Stimulated activated CD8-positive, alpha-beta memory T cell treated with anti-CD3 and anti-CD28 coated beads, Interleukin-7, amount 100 ng/mL, for 24 hours (primary cell): ENCODE data around the gene METTL24.

Experiments
- DNase-seq: peaks from one replicate; pipeline ENCODE4 v3.0.0-alpha.2; 2020; ENCODE audit warnings: low read depth

The METTL24 gene, protein sequence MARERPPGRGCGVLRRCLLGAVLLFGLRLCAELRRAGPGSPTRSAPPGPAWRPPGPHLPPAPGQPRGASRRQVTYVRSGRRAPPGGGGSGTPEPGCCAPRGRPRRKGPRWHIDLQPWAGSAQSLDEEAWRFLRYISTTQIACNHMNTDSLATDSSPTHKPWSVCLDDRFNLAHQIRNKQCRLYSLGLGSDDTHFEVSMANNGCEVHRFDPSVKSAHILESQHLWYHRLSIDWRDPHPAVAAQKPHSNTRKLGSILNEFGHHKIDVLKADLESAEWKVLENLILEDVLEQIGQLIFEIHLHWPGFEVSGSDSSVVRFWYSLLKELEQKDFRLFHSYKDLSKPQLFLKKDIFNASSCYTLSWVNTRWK

DNA sequence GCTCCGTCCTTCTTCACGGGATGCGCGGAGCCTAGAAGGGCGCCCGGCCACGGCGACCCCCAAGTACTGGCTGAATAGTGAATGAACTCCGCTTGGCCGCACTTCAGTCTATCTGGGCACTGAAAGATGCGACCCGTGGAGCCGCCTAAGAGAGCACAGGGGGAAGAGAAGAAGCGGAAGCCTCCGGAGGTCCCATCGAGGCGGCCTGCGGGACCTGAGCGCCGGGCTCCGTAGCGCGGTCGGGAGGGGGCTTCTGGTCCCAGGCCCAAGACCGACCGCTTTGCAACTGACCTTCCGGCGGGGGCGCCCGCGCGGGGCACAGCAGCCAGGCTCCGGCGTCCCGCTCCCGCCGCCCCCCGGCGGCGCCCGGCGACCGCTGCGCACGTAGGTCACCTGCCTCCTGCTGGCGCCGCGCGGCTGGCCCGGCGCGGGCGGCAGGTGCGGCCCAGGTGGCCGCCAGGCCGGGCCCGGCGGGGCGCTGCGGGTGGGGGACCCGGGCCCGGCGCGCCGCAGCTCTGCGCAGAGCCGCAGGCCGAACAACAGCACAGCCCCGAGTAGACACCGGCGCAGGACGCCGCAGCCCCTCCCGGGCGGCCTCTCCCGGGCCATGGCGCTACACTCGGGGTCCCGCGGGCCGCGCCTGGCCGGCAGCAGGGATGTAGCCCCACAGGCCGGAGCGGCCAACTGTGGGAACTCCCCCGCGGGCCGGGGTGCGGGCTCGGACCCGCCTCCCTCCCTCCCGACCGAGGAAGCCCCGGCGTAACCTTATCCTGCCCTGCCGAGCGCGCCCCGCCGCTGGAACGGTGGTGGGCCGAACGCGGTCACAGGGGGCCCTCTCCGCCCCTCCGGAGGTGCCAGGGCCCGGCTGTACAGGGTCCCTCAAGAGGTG, at the start of gene METTL24:
Gene METTL24 (minus strand): TSS at position 686 of the 889 bp plus-strand sequence. CDS start 77 bp downstream, at position 609.
- DNase-seq, result no peak

DNA sequence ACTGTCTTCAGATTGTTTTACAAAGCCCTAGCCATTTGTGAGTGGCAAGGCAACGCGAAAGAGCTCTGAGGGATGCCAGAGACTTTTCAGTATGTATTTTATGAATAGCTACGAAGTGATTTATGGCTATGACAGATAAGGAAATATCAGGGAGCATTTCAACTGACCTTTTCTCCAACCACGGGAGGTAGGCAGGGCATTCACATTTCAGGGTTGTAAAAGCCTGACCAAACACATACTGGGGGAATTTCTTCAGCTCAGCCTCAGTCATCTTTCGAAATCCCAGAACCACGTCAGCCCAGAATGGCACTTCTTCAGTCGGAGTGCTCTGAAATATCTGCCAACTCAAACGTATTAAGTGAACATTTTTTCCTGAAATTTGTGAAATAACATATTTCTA, 46.5 kb upstream of the METTL24 start:
- DNase-seq, result no peak

DNA sequence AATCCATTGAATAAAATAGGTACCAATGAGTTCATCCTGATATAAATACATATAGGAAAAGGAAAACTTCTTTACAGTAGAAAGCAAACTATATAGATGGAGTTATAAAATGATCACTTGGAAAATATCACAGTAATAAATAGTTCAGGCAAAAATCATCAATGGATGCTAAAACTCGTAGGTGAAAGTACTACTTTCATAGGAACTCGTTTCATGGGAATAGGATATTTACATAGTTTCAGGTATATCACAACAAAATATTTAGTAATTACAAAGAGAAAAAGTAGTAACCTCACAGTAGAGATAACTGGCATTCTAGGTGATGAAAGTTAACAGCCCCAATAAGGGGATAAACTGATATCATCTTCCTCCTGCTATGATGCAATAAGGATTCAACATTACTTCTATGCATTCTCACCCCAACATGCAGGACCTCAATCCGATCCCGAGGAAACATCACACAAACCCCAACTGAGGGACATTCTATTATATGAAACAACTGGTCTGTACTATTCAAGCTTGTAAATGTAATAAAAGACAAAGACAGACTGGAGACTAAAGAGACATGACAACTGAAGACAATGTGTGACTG, 43.5 kb upstream of the METTL24 start:
- DNase-seq, result no peak

DNA sequence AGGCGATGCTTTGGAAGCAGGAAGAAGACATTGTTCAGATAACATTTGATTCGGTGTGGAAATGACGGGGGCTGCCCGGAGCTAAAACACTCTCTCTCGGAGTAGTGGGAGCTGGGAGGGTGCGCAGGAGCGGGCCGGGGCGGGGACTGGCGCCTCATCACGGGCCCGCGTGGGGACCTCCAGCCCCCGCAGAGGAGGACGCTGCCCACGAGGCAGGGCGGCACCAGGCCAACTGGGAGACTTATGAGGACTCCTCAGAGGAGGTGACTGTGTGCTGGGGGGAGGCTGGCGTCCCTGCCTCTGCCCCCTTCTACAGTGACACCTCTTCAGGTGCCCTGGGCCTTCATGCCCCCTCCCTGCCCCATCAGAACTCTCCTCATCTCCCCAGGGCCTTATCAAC, 42.1 kb upstream of the METTL24 start:
- no peak for DNase-seq

DNA sequence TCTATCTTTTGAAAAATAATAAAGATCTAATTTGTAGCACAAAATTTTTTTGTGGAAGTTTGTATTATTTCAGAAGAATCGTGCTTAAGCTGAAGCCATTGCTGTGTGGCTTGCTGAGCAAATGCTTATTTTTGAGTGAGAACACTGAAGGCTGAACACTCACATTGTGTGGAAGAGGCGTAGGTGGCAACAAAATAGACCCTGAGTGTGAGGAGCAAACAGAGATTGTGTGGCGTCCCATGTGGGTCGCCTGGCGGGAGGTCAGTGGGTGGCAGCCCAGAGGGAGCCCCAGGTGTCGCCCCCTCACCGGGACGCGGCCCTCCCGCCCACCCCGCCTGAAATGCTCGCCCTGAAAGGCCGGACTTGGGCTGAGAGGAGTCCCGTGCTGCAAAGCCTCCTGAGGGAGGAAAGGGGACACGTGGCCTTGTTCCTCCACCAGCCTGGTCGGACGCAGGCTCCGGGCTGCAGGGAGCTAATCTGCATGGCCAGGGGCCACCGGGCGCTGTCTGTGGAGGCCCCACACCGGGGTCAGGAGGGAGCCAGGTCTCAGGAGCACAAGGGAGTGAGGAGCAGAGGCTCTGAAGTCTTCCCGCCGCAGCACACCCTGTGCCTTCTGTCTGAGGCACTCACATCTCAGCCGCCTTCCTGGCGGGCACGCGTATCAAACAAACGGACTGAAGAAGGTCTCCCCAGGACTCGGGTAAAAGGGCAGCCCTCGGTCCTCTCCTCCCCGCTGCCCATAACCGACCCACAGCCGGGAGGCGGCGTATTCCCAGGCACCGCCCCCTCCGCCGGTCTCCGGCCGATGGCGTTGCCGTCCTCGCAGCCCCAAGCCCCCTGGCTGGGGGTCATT, 41.3 kb upstream of the METTL24 start:
- no peak for DNase-seq

DNA sequence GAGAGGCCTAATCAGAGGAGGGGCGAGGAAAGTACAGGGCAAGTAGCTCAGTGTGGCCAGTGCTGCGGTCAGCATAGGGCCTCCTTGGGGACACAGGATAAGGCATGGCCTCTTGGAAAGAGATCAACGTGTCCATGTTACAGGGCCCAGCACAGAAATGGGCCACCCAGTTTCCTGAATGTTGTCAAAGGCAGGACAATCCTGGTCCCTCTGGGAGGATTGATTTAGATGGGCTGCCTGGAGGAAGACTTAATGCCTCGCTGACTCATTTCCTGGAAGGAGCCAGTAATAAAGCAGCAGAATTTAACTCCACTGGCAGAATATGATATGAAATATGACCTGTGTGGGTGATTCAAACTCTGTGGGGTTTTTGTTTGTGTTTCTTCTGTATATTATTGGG, 40.6 kb upstream of the METTL24 start:
- no peak for DNase-seq

DNA sequence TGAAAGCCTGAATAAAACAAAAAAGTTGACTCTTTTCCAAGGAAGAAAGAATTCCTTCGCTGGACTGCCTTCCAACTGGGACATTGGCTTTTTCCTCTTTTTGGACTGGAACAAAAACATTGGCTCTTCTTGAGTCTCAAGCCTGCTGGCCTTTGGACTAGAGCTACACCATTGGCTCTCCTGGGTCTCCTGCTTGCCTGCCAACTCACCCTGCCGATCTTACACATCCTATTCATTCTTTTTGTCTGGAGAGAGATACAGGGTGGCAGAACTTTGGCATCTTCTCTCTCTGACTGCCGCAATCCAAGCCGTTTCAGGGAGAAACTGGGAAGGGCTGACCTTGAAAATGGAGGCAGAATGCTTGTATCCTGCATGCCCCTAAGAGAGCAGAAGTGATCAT, 37.1 kb upstream of the METTL24 start:
- no peak for DNase-seq

DNA sequence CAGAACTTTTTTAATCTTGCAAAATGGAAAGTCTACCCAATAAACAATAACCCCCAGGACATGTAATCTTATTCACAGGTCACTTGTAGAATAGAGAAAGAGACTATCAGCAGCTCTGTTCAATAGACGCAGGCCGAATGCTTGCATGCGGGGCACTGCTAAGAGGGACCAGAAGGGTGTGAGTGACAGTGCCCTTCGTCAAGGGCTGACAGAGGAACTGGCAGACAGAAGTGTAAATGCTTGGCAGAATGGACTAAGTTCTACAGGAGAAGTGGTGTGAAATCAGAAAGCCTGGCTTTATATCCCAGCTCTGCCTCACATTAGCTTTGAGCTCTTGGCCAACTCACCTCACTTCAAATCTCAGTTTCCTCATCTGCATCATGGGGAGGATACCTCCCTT, 36.3 kb upstream of the METTL24 start:
- no peak for DNase-seq

DNA sequence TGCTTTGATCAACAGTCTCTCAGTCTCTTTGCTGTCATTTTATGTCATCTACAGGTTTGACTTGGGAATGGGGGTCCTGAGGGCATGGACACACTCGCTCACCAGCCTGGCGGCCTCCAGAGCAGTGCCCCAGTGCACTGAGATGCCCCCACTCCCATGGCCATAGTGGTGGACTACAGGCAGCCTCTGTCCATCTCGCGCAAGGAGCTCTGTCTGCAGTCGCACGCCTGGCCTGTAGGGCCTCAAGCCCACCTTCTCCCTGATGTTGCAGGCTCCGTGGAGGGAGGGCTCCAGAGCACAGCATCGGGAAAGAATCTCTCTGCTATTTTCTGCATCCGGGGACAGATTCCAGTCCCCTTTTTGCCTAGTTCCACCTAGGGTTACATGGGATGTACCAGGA, 34.6 kb upstream of the METTL24 start:
- no peak for DNase-seq

DNA sequence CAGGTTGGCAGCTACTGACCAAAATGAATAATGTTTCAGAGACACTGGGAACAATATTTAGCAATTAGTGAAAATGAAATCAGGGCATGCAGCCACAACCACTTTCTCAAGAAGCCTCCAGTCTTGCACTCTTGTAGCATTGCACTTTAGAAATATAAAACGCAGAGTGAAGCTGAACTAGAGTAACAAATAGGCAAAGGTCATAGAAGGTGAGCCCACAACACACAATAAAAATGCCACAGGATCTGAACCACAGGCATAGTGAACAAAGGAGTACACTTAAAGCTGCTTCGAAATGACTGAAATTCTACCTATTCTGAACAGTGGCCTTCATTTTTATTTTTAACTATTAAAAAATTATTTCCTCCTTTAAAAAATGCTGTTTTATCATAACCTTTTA, 32.3 kb upstream of the METTL24 start:
- DNase-seq, result no peak

DNA sequence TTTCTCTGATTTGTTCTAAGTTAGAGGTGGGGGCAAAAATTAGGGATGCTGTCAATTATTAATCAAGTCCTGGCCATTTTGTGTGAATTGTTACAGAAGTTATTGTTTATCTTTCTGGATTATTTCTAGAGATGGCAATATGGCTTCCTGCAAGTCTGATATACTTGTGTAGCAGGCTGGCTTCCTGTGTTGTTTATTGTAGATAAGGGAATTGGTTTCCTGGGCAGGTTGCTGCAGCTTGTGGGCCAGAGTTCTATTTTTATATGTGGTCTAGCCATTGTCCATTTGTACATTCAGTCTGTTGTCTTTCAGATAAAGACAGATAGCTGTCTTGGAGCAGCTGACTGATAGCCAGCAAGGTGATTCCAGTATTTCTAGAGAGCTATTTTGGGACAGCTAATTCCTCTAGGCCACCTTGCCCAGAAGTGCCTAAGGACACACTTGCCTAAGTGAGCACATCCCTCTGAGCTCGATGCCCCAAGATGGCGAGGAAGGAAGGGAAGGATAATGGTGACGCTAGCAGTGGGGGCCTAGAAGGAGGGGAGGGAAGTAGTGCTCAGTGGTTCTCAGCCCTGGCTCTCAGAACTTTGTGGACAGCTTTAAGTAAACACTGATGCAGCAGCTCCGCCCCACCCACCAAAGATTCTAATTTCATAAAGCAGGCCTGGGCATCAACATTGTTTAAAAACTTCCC, 31.7 kb upstream of the METTL24 start:
- DNase-seq, result no peak

DNA sequence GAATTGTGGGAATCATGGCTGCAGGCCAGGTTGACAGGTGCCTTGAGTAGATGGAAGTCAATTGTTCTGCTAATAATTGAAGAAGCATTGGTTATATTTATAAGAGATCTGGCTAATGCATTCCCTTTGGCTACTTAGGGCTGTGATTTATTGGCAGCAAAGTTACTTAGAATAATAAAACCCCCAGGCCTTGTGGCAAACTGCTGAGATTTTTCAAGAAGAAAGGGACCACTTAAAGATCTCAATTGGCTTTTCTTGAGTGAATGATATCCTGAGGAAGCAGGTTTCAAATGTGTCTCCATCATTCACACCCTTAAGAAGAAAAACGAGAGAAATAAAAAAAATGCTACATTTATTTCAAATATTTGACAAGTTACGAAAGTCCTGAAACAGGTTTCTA, 29.8 kb upstream of the METTL24 start:
- no peak for DNase-seq

DNA sequence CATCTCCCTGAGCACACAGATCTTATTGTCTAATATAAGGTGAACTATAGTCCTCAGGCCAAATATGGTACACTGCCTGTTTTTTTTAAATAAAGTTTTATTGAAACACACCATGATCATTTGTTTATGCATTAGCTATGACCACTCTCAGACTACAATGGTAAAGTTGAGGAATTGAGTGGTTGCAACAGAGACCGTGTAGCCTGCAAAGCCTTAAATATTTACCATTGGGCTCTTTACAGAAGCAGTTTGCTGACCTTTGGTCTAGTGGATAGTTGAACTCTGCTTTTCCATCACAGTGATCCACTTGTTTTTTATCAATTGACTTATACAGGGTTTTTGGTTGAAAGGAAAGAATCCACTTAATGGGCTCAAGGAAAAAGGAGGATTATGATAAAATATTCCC, 27.3 kb upstream of the METTL24 start:
- no peak for DNase-seq

DNA sequence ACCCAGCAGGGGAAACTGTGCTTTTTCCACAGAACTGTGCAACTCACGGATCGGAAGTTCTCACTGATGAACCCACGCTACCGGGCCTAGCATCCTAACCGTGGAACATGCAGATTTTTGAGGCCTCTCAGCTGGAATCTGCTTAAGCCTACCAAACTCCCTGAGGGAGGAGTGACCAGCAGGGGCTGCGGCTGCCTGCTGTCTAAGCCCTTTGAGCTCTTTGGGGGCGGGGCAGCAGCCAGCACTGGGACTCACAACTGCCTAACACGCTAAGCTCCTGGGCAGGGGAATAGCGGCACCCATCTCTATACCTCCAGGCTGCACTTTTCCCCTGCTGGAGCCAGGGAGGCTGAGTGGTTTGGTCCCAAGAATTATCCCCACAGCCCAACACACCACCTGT, 20.4 kb upstream of the METTL24 start:
- no peak for DNase-seq

DNA sequence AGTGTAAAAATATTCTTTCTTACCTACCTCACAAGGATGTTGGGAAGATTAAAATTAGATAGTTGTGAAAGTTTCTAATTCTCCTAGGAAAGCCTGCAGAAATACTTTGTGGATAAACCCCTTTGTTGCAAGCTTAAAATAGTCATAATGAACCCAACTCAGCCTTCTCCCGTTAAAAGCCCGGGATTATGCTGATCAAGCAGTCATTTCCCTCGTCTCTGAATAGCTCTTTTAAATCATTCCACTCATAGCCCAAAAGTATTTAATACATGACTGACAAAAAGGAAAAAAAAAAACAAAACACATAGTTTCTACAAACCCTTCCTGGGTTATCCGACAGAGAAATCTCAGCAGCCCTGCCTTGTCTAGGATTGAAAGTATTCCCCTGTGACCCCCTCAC, 10.9 kb upstream of the METTL24 start:
- no peak for DNase-seq

DNA sequence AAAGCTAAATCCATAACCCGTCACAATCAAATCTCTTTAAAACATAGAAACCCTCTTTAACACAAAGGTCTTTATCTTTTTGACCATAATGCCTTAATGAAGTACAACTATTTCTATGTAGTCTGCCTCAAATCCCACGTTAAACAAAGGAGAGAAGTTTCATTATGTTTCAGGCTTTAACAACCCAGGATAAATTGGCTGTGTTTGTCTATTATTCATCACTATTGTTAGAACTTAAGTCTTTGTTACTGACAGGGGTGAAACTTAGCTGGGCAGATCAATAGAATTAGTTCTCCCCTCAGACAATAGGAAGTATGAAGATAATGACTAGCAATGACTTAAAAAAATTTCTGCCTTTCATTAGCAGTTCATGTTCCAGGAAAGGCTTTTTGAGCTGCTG, 10.1 kb upstream of the METTL24 start:
- no peak for DNase-seq

DNA sequence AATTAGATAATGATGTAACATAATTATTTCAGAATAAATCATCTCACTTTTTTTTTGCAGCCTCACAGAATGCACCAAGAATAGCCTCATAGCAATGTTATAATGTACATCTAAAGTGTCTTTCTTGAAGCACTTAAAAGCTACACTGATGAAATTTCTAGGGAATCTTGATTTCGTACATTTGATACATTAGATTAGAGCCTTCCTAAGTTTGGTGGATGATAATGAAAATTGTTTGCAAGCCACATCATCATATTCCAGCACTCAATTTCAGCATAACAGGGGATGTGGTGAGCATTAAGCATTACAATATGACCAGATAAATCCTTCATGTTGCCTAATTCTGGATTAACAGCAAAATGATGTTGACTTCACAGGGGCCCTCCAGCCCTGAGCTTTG, 9.7 kb upstream of the METTL24 start:
- no peak for DNase-seq

DNA sequence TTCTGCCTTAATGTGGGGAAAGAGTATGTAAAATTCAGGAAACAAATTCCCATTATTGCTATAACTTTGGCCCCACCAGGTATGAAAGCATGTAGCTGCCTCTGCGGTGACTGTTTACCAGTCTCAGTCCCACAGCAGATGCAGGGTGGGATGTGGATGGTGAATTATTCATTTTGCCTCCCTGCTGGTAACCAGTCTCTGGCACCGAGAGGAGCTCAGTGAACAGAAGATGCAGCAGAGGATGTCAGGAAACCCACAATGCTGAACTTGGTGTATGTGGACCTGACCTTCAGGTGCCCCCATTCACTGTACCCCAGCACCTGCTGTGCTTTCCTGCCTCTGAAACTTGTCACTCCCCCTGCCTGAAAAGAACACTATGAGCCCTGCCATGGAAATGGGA, 8.8 kb upstream of the METTL24 start:
- no peak for DNase-seq

DNA sequence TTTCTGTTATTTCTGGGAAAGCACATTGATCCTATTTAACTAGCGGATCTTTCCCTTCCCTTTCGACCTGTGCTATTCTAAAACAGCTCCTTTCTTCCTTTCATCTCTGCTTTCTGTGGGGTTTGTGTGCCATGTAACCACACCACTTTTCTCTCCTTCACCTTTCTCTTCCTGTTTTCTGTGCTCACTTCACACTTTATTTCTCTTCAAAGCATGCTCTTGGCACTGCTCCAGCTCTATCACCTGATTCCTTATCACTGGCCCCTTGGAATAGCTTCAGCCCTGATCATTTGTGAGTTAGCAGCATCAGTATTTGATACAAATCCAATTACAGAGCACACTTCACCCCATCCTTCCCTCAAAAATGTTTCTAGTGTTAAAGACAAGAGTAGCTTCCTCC, 8.1 kb upstream of the METTL24 start:
- no peak for DNase-seq

DNA sequence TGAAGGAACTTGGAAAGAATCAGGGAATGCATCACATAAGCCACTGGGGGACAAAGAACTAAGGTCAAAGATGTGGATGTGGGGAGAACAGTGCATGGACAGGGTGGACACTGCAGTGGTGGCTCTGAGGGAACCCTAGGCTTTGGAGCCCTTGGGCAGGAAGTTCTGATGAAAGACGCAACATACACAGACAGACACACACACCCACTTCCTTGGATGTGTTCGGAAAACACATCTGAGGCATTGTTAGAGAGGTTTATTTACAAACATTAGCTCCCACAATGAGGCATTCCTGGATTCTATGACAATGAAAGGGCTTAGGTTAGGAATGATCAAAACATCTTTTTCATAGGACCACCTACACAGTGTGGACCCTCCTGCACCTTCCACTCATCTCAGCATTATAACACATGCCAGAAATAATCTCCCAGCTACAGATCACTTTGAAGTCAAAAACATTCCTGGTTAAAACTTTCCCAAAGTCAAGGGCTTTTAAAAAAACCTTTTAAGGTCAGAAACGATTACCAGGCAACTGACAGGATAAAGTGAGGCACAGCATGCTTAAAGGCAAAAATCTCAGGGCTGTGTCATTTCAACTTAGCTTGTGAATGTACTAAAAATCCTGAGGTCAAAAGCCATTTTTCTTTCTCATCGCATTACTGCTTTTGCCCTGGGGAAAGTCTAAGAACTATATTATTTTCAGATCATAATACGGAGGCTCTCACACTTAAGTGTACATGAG, 6.4 kb upstream of the METTL24 start:
- no peak for DNase-seq

DNA sequence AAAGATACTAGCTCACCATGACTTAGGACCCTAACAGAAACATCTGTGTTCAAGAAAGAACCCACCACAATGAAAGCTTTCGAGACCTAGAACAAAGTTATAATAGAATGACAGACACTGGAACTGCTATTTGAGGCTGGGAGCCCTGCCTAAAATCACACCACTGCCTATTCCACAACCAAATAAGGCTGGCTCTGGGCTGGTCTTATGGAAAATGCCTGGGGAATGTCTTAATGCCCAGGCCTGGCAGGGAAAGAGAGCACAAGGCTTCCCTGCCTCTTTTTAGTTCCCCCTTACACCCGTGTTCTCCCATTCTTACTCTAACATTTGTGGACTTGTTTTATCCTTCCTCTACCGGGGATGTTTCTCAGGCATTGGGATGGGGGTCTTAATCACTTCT, 5.6 kb upstream of the METTL24 start:
- no peak for DNase-seq
